HG02943 (cell line): ENCODE results near the gene HEXIM2.

Experiments
- ATAC-seq: cut with Tn5 transposase; IDR thresholded peaks from one replicate; pipeline ENCODE4 v1.9.1; 2021; ENCODE audit warnings: mild to moderate bottlenecking, low read depth, moderate library complexity; ENCODE audit not compliant: unreplicated experiment

HEXIM2 gene

GRCh38 chr17:45162025-45162687 is 481 bp downstream of the HEXIM2 start:
- no peak for ATAC-seq

GRCh38 chr17:45164734-45165269 is 3.1 kb downstream of the HEXIM2 start:
- no peak for ATAC-seq

- ATAC-seq = no peak
Observed at GRCh38 chr17:45168991-45169752, 7.5 kb downstream of the HEXIM2 start.

- no peak for ATAC-seq
Observed at GRCh38 chr17:45170280-45170930, 8.7 kb downstream of the HEXIM2 start.

GRCh38 chr17:45170931-45171337 is 9.3 kb downstream of the HEXIM2 start:
- no peak for ATAC-seq

GRCh38 chr17:45171338-45172231 is 9.9 kb downstream of the HEXIM2 start:
- no peak for ATAC-seq

- ATAC-seq = no peak
Observed at GRCh38 chr17:45172232-45172540, 10.5 kb downstream of the HEXIM2 start.

- no peak for ATAC-seq
Observed at GRCh38 chr17:45172541-45173286, 11.0 kb downstream of the HEXIM2 start.

- ATAC-seq = no peak
Observed at GRCh38 chr17:45175759-45176115, 14.1 kb downstream of the HEXIM2 start.

- ATAC-seq = no peak
Observed at GRCh38 chr17:45177563-45177962, 15.9 kb downstream of the HEXIM2 start.

GRCh38 chr17:45184144-45184543 is 22.5 kb downstream of the HEXIM2 start:
- no peak for ATAC-seq

GRCh38 chr17:45186801-45187354 is 25.2 kb downstream of the HEXIM2 start:
- no peak for ATAC-seq

- ATAC-seq = no peak
Observed at GRCh38 chr17:45189009-45189408, 27.3 kb downstream of the HEXIM2 start.

- no peak for ATAC-seq
Observed at GRCh38 chr17:45190503-45191255, 29.0 kb downstream of the HEXIM2 start.

GRCh38 chr17:45195424-45195823 is 33.7 kb downstream of the HEXIM2 start:
- ATAC-seq = no peak

- no peak for ATAC-seq
Observed at GRCh38 chr17:45197108-45197507, 35.4 kb downstream of the HEXIM2 start.

- ATAC-seq = no peak
Observed at GRCh38 chr17:45197555-45198334, 36.1 kb downstream of the HEXIM2 start.

- no peak for ATAC-seq
Observed at GRCh38 chr17:45200701-45201100, 39.0 kb downstream of the HEXIM2 start.
